ENCODE data around the gene SEMA3A.
A peak's percentile ranks its signal among the peaks of the same experiment; 100 is the strongest.
"Not testable (repeated sequence)": the region's sequence is repeated elsewhere in the genome, so short reads cannot be mapped to it uniquely, and the experiment has no call there.

The SEMA3A gene

DNA sequence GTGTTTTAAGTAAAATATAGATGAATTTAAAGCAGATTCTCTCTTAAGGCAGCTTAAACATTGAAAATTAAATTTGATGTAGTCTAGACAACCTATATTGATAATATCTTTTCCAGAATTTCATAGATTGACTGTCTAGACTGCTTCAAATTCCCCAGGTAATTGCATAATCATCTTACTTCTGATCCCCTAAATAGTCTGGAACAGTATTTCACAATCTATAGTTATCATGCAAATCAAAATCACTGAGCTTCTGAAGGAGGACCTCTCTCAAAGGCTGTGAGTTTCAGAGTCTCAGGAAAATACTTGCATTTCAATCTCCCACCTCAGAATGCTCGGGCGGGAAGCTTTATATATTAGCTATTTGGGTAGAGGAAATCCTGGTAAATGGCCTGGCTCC, 87.3 kb downstream of the SEMA3A start:
- DNase-seq: no peak

DNA sequence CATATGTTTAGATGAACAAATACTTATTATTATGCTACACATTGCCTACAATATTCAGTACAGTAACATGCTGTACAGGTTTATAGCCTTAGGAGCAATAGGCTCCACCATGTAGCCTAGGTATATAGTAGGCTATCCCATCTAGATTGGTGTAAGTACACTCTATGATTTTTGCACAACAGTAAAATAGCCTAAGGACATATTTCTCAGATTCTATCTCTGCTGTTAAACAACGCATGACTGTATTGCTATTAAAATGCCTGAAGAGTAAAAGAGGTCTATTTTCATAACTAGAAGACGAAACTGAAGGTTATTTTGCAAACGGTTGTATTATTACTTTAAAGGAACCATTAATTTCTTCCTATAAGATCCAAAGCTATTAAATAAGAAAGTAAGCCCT, 88.3 kb downstream of the SEMA3A start:
- DNase-seq: no peak

DNA sequence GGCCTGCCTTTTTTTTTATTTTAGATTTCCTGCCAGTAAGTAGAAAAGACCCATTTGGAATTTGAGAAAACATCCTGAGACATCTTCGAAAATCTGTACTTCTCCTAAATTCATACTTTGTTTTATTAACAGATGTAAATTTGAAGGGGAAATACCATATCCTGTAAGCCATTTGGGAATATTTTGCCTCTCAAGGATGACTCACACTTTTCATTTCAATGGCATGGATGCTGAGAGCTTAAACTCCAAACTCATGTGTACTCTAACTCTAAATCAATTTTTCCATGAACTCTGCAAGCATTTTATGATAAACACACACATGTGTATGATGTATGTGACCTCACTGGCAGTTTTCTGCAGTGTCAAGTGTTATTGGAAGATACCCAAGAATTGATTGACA, 89.0 kb downstream of the SEMA3A start:
- peak; percentile 37 for DNase-seq

DNA sequence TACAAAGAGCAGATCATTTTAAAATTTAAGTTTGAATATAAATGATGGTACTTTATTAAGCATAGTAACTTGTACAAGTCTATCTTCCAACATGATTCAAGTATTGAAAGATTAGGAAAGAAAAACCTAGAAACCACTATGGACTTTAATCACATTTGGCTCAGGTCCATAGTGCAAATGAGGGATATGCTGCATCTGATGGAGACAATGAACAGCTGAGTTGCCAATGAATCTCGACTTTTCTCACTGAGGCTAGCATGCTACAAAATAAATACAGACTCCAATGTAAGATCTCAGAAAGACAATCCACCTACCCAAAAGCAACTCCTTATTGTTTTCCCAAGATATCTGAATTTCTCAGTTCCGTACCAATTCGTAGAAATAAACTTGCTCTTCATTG, 89.8 kb downstream of the SEMA3A start:
- DNase-seq: no peak

DNA sequence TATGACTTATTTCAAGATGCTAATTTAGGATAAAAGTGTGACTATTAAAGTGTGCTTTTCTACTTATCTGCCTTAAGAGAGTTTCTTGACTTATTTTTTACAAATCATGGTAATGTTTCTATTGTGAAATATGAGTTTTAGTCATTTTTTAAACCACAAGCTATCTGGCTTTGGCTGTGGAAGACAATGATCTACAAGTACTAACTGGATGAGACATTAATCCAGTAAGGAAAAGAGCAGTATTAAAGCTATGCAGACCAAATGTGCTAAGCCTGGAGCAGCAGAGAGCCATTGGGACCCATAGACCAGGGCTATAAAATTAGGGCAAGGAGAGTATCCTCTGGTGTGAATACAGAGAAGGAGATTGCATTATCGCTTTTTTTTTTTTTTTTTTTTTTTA, 92.4 kb downstream of the SEMA3A start:
- DNase-seq: peak; percentile 54

DNA sequence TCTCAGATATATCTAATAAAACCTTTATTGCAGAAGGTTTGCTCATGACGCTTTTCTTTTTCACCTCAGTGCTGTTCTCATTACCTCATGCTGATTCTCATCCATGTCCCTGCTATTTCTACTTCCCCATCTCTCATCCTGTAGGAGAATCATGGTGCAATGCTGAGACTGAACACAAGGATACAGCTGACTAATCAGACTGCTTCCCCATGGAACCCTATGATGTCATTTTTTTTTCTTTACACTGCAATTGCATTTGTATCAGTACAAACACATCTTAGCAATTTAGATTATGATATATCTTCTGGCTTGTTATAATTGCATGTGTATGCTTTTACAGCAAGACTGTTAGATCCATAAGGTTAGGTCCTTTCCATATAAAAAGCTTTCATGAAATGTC, 93.7 kb downstream of the SEMA3A start:
- peak; percentile 65 for DNase-seq

DNA sequence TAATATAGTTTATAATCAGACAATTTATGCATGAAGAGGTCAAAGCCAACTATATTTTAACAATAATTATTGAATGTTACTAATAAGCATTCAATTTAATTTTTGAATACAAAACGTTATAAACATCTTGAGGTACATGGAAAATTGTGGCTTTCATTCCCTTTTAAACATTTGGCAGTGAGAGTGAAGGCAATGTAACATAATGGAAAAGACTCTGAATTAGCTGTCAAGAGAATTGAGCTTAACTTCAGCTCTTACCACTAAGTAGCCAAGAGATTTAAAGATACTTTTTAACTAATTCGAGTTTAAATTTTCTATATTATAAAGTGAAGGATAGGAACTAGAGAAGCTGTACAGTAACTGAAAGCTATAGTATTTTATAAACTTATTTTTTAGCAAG, 98.6 kb downstream of the SEMA3A start:
- no peak for DNase-seq

DNA sequence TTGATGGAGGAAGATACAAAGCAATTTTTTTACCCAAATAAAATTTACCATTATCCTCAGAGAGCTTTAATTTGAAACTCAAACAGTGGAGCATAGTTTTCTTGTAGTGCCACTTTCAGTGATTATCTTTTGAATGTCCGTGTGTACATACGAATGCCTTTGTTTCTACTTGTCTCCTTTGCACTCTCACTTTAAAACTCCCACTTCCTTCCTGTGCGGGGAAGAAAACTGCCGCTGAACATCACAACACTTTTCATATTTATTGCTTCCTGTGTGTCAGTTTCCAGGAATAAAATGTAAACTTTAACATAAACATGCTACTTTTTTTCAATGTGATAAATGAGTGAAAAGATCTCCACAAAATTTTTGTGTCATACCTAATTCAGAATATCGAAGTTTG, 102.4 kb downstream of the SEMA3A start:
- peak; percentile 58 for DNase-seq

DNA sequence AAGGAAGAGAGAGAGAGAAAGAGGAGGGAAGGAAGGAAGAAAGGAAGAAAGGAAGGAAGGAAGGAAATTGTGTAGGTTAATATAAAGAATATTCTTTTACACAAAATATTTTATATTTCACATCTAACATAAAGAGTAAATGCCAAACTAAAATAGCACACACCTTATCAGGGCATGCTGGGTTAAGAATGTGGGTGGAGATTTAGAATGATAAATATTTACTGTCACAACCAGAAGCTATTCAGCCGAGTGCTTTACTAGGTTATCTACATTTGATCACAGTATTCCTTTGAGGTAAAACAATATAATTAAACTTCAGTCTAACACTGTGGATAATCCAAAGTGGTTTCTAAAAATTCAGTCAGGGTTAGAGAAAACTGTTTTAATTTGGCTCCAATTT, 103.3 kb downstream of the SEMA3A start:
- no peak for DNase-seq

DNA sequence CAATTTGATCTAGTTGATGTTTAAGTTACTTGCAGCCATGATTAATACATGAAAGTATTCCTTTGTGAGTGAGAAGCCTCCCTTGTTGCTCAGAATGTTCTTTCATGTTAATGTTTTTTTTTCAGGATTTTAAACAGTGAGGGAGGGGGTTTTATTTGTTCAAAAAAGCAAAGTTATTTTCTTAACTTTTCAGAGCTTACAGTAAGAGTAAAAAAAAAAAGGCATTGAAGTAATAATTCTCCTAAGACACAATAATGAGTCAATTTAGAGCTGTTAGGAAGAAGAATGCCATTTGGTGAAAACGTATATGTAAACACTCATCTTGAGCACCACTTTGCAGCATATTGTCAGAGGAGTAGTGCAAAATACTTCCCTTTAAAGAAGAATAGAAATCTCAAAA, 105.8 kb downstream of the SEMA3A start:
- DNase-seq: peak; percentile 39

DNA sequence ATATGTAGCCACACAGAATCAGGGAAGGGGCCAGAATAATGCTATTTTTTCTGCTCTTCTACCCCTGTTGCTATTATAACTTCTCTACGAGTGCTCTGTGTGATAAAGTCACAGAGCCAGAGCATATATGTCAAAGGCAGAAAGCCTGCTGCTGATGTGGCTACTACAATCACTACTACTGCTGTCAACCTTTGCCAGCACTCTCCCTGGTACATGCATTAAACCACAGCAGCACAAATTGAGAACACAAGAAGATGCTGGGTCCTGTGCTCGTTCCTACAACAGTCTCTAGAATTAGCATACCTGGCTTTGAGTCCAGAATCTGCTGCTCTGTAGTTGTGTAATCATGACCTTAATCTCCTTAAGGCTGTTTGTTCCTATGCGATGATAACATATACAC, 108.6 kb downstream of the SEMA3A start:
- no peak for DNase-seq

DNA sequence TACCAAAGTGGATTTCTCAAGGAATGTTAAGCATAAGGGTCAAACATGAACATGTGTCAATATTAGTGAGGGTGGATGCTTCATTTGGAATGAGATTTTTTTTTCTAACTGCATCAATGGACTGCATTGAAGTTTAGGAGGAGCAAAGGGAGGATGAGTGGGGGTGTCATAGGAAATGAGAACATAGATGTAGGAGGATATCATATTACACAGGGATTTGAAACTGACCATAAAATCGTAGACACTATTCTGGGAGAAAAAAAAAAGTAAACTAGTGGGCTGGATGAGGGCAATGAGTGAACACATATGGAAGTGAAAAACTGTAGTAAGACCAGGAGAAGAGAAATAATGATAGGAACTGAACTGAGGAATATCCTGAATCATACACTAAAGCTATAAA, 109.4 kb downstream of the SEMA3A start:
- DNase-seq: peak; percentile 86

DNA sequence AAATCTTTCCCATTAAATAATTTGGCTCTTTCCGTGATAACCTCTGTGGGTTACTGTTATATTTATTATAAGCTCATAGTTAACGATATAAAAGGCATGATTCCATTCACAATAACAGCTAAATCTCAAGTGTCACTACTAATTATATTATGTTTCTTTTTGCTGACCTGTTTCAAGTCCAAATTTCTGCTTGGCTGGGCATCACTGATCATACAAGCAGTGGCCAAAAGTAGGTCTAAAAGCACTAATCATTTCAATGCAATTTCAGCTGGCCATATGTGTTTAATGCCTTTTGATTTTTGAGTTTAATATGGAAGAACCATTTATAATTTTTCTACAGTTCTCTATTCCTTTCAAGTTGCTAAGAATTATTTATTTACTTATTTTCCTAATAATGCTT, 110.7 kb downstream of the SEMA3A start:
- DNase-seq: no peak

DNA sequence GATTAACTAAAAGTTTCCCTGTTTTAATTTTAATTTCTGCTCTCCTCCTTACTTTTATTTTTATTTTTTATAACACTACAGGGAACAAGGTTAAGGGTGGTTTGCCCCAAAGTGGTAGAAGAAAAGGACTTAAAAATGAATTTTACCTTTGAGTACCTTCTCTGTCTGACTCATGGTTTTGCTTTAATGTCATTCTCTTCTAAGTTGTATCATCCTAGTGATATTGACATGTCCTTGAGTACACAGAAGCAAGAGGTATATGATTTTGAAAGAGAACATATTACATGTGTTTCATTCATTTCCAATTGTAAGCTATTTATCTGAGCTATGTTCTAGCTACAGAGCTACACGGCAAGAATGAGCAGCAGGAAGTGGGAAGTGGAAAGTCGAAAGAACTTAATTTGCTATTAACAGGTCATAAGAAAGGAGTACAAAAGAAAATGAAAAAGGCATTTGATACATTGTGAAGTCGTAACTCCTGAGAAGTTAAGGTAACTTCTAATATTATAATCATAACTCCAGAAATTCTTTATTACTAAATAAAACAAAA, 112.5 kb downstream of the SEMA3A start:
- DNase-seq: no peak

DNA sequence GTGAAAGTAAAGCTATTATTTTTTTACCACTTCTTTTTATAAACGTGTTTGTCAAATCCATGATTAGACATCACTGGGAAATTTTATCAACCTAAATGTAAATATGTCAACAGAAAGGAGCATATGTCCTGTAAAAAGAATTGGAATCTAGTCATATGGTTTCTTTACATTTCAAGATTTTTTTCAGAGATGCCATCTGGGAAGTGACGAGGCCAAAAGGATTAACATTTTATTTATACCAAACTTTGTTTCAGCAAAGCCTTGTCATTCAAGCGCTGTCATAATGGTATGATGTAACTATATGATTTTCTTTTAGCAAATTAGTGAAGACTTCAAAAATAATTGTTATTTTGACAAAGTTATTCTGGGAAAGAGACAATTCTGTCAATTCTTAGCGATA, 117.3 kb downstream of the SEMA3A start:
- no peak for DNase-seq

DNA sequence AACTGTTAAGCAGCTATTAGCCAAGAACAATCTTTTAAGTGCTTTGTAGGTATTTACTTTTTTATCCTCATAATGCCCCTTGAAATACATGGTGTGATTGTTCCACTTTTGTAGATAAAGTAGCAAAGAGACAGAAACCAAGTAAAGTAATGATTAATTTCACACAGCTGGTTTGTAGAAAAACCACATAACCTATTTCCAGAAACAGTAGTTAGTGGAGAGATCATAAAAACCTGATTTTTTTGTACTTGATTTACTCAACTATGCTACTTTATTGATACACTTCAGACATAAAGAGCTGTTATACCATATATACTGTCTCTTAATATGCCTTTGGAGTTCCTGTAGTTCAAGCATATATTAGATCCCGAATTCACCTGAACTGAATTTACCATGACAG, 118.4 kb downstream of the SEMA3A start:
- no peak for DNase-seq

DNA sequence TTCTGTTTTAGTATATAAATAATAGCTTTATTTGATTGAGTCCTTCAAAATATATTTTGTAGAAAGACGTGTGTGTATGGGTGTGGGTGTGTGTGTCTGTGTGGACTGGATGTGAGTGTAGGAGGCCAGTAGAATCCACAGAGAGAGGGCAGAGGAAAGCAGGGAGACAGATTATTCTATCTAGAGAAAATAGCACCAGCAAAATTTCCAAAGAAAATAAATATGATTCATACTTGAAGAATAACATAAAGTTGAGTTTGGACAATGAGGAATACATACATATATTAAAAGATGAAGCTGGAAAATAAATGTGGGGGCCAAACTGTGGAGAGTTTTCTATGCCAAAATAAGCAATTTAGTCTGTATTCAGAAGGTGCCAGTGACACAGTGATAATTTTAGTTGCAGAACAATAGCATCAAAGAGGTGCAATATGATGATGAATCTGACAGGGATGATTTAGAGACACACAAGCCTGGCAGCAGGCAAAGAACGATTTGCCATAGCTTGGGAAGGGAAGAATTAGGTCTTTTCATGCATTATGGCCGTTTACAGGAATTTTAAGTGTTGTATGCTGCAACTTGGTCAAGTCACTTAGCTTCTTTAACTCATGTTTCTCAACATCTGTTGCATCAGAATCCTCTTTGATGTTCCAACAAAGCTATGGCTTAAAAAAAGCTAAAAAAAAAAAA, 121.3 kb downstream of the SEMA3A start:
- DNase-seq: peak; percentile 49

DNA sequence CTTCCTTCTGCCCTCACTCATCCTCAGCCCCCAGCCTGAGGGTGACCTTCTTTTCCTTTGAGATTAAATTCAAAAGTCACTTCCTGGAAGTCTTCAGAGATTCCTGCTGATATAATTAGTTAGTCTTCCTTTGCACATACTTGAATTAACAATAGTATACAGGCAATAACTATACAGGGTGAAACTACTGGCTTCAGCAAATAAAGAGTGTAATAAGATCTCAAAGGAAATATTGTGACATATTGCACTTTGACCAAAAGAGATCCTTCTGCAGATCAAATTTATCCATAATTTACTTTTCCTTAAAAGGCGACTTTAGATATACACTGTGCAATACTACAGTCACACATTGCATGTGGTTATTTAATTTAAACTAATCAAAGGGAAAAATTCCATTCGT, 123.8 kb downstream of the SEMA3A start:
- peak; percentile 44 for DNase-seq

DNA sequence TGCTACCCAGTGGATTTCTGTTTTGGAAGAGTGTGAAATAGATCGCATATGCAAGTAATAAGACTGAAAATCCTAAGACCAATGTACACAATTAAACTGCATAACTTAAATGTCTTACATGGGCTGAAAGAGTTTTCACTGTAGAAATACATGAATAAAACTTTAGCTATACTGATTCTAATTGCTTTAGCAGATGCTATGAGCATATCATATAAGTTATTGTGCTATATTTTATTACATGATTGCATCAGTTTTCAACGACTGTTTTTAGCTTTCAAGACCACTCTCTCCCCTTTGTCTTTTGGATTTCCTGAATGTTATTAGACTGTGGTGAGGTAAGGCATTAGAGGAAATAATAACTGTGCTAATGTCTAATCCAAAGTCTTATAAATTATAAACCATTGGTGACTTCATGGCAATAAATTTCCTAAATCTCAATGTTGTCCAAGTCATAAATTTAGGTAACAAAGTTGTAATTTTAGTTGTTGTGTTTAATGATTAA, 124.5 kb downstream of the SEMA3A start:
- no peak for DNase-seq

DNA sequence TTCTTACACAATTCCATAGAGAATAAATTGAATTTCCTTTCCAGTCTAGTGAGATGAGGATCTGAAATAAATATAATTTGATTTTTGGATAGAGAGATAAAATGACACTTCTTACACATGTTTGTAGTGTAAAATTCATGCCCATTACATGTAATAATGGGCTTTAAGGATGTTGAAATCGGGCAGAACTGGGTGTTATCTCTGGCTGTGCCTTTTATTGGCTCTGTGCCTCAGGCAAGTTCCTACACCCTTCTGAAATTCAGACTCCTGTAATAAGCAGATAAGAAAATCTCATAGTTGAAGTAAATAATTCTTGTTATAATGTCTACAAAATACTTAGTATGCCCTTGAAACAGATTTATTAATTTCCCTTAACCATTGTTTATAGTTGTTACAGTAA, 125.6 kb downstream of the SEMA3A start:
- no peak for DNase-seq

DNA sequence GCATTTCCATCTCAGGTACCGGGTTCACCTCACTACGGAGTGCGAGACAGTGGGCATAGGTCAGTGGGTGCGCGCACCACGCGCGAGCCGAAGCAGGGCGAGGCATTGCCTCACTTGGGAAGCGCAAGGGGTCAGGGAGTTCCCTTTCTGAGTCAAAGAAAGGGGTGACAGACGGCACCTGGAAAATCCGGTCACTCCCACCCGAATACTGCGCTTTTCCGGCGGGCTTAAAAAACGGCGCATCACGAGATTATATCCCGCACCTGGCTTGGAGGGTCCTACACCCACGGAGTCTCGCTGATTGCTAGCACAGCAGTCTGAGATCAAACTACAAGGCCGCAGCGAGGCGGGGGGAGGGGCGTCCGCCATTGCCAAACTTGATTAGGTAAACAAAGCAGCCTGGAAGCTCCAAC, 132.1 kb downstream of the SEMA3A start:
- not testable (repeated sequence) for DNase-seq

DNA sequence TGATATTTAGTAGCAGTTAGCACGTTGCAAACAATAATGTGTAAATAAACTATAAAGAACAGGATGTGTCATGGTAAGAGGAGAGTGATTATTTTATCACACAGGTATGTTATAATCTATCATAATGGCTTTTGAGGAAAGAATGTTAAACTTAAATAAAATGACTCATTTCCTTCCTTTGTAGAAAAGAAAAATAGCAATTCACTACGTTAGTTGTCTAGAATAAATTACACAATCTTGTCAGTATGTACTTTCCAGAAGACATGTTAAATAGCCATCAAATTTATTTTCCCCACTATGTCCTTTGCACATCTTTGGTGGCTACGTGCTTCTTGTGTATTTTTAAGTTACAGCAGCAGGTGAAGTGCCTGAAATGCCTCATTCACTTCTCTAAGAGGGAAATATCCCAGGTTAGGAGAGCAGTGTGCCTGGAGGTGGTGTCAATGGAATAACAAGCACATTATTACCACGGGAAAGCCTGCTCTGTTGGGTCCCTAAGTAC, 133.8 kb downstream of the SEMA3A start:
- peak; percentile 81 for DNase-seq

DNA sequence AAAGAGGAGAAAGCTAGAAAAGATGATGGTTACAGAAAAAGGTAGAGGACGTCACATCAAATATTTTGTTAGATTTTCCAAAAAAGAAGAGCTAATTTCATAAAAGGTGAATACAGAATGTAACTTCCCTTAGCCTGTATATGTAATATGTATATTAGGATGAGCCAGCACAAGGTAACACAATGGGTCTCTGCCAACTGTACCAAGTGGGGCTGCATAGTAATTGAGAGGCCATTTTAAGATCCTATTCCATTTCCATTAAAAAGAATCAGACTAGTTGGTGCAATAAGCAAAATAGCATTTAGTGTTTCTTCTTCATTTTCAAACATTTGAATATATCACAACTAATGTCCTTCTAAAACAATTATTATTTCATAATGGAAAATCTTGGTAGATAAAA, 134.6 kb downstream of the SEMA3A start:
- DNase-seq: peak; percentile 0

DNA sequence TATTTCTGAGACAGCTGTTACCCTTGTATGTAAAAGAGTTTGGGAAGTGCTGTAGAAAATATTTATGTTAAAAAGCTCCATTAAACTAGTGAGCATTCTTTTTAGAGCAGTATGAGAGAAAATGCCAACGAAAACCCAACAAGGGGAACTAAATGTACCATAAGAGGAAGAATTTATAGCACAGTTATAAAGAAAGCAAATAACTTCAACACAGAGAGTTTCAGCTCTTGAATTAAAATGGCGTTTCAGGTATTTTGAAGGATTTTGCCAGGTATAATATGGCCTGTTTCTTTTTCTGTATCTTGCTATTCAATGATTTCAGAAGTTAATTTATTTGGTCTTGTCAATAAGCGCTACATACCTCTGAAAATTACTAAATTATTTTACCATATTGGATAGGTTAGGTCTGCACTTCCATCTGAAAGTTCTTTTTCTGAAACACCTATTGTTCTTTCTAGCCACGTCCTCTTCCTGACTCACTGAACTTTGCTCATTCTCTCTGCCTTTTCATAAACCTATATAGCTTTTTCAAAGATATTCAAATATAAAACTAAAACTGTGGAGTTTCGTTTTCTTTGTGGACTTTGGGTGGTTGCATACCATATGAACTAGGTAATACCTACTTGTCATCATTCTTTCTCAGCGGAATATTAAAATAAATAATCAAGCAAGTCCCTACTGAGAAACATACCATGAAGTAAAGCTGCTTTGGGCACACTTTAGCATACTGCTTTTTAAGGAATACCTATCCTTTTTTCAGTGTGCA, 136.1 kb downstream of the SEMA3A start:
- DNase-seq: peak; percentile 49
